H1 (cell line): ENCODE results near the gene MEIS3. TPM values are rescaled to one million over a fixed set of nuclear protein-coding genes. Genes with fewer than 3 reads are reported as not detected.

Experiments
- CTCF ChIA-PET: fragments of 300-600 bp; sonication (Branson Sonifier 250); formaldehyde crosslinking; loops from one replicate; lab custom pipeline; 2021; ENCODE audit not compliant: partially characterized antibody; lab: Charles Lee
- POLR2A ChIA-PET: fragments of 300-600 bp; sonication (Branson Sonifier 250); formaldehyde crosslinking; loops from one replicate; lab custom pipeline; 2021; ENCODE audit warnings: inconsistent platforms; ENCODE audit not compliant: partially characterized antibody; lab: Charles Lee
- DNase-seq, 2 experiments: peaks; one replicate each; pipeline versions ENCODE4 v3.0.0 to v3.0.0-alpha.2; 2010 to 2022; ENCODE audit warnings: low spot score in 2 of 2, low read depth in 1 of 2, mixed read lengths in 1 of 2
- FAIRE-seq: peaks from 2 replicates; lab custom pipeline; 2011; peaks lifted over from hg19 to GRCh38; lab: Jason Lieb, UNC
- H2AFZ ChIP-seq: 2 replicates; pipeline ENCODE4 v1.8.1; 2012; ENCODE audit warnings: low read length, inconsistent platforms
- H2AK5ac ChIP-seq: 2 replicates; pipeline ENCODE4 v1.6.1; 2013; ENCODE audit warnings: low read depth, low read length
- H2BK120ac ChIP-seq: replicated peaks from 2 replicates; pipeline ENCODE3; 2013; ENCODE audit warnings: low read depth, low read length, inconsistent platforms
- H2BK12ac ChIP-seq: 2 replicates; pipeline ENCODE4 v1.6.1; 2013; ENCODE audit warnings: low read depth, low read length
- H2BK15ac ChIP-seq: 2 replicates; pipeline ENCODE4 v1.6.1; 2013; ENCODE audit warnings: low read length
- H2BK20ac ChIP-seq: 2 replicates; pipeline ENCODE4 v1.6.1; 2013; ENCODE audit warnings: low read length
- H2BK5ac ChIP-seq: 2 replicates; pipeline ENCODE4 v1.6.1; 2013; ENCODE audit warnings: low read depth, low read length
- H3K14ac ChIP-seq: 2 replicates; pipeline ENCODE4 v1.6.1; 2013; ENCODE audit warnings: inconsistent platforms; ENCODE audit not compliant: insufficient read length
- H3K18ac ChIP-seq: 2 replicates; pipeline ENCODE4 v1.6.1; 2013; ENCODE audit warnings: low read length; ENCODE audit errors: extremely low read depth
- H3K23ac ChIP-seq: 2 replicates; pipeline ENCODE4 v1.6.1; 2013; ENCODE audit warnings: inconsistent platforms; ENCODE audit not compliant: insufficient read length
- H3K23me2 ChIP-seq: 2 replicates; pipeline ENCODE4 v1.6.1; 2013; ENCODE audit warnings: low read depth, low read length
- H3K27ac ChIP-seq: 2 replicates; pipeline ENCODE4 v1.6.1; 2011; ENCODE audit warnings: low read depth, low read length, inconsistent platforms
- H3K27me3 ChIP-seq, 4 experiments: replicated peaks in 1 of 4; 1 replicate in 1 of 4; 2 replicates in 3 of 4; pipeline versions ENCODE4 v1.6.1 to v1.8.1; 2011 to 2013; ENCODE audit warnings: low read length in 3 of 4, mild to moderate bottlenecking in 3 of 4, inconsistent platforms in 2 of 4, mixed read lengths in 2 of 4, moderate library complexity in 1 of 4; ENCODE audit not compliant: control insufficient read depth in 3 of 4, insufficient read depth in 3 of 4; ENCODE audit errors: extremely low read depth in 1 of 4
- H3K36me3 ChIP-seq, 4 experiments: 2 replicates each; pipeline versions ENCODE4 v1.6.1 to v1.8.1; 2011 to 2013; ENCODE audit warnings: mild to moderate bottlenecking in 4 of 4, low read length in 3 of 4, moderate library complexity in 2 of 4, control low read depth in 1 of 4, inconsistent platforms in 1 of 4; ENCODE audit not compliant: insufficient read depth in 4 of 4, control insufficient read depth in 2 of 4
- H3K4ac ChIP-seq: replicated peaks from 2 replicates; pipeline ENCODE3; 2013; ENCODE audit warnings: low read length, low read depth, mixed read lengths, inconsistent platforms; ENCODE audit not compliant: insufficient read length
- H3K4me1 ChIP-seq, 4 experiments: replicated peaks in 1 of 4; 1 replicate in 1 of 4; 2 replicates in 3 of 4; pipeline versions ENCODE4 v1.6.1 to v1.8.1; 2011 to 2013; ENCODE audit warnings: low read length in 3 of 4, inconsistent platforms in 2 of 4, mixed read lengths in 1 of 4; ENCODE audit not compliant: insufficient read depth in 4 of 4, control insufficient read depth in 3 of 4
- H3K4me2 ChIP-seq, 2 experiments: 2 replicates each; pipeline versions ENCODE4 v1.6.1 to v1.8.1; 2011 to 2013; ENCODE audit warnings: low read depth in 2 of 2, low read length in 2 of 2, control low read depth in 1 of 2, inconsistent platforms in 1 of 2, mild to moderate bottlenecking in 1 of 2; ENCODE audit not compliant: insufficient read depth in 1 of 2
- H3K4me3 ChIP-seq, 4 experiments: fragments of 200-600, 300-600 bp in 1 of 4; sonication (generic), shearing (Covaris generic), sonication (Bioruptor Twin) in 1 of 4; 2 replicates each; pipeline versions ENCODE4 v1.5.1 to v1.8.1; 2011 to 2016; ENCODE audit warnings: low read length in 4 of 4, low read depth in 3 of 4, control low read depth in 2 of 4, inconsistent platforms in 2 of 4, mild to moderate bottlenecking in 2 of 4, mixed read lengths in 1 of 4, moderate library complexity in 1 of 4; ENCODE audit not compliant: insufficient read depth in 2 of 4; ENCODE audit errors: extremely low read depth in 1 of 4
- H3K56ac ChIP-seq: replicated peaks from 2 replicates; pipeline ENCODE3; 2013; ENCODE audit warnings: low read depth, mild to moderate bottlenecking, mixed read lengths, low read length, inconsistent platforms; ENCODE audit not compliant: insufficient read length
- H3K79me1 ChIP-seq: 2 replicates; pipeline ENCODE4 v1.6.1; 2013; ENCODE audit warnings: low read depth, low read length, control low read depth
- H3K79me2 ChIP-seq, 2 experiments: 2 replicates each; pipeline versions ENCODE4 v1.6.1 to v1.8.1; 2012 to 2013; ENCODE audit warnings: low read length in 2 of 2, mild to moderate bottlenecking in 2 of 2, inconsistent platforms in 1 of 2; ENCODE audit not compliant: insufficient read depth in 2 of 2, control insufficient read depth in 1 of 2
- H3K9ac ChIP-seq, 4 experiments: replicated peaks in 1 of 4; 1 replicate in 1 of 4; 2 replicates in 3 of 4; pipeline versions ENCODE4 v1.6.1 to v1.8.1; 2011 to 2013; ENCODE audit warnings: low read depth in 3 of 4, low read length in 3 of 4, control low read depth in 2 of 4, mild to moderate bottlenecking in 2 of 4, moderate library complexity in 2 of 4, inconsistent platforms in 1 of 4; ENCODE audit errors: extremely low read depth in 1 of 4
- H3K9me3 ChIP-seq, 2 experiments: 2 replicates each; pipeline versions ENCODE4 v1.6.1 to v1.8.1; 2012 to 2013; ENCODE audit warnings: mild to moderate bottlenecking in 2 of 2, moderate library complexity in 2 of 2, control low read depth in 1 of 2, inconsistent platforms in 1 of 2, low read depth in 1 of 2, low read length in 1 of 2, mixed read lengths in 1 of 2; ENCODE audit not compliant: insufficient read depth in 2 of 2
- H4K20me1 ChIP-seq, 2 experiments: replicated peaks in 1 of 2; 2 replicates each; pipeline versions ENCODE3 to v1.8.1; 2011 to 2013; ENCODE audit warnings: inconsistent platforms in 2 of 2, low read length in 2 of 2, mild to moderate bottlenecking in 1 of 2; ENCODE audit not compliant: insufficient read depth in 2 of 2, control insufficient read depth in 1 of 2
- H4K5ac ChIP-seq: 2 replicates; pipeline ENCODE4 v1.6.1; 2013; ENCODE audit warnings: low read length, low read depth, mixed read lengths, inconsistent platforms; ENCODE audit not compliant: insufficient read length
- H4K8ac ChIP-seq: 2 replicates; pipeline ENCODE4 v1.8.0; 2013; ENCODE audit warnings: mild to moderate bottlenecking, moderate library complexity, low read length, inconsistent platforms; ENCODE audit not compliant: insufficient read depth; ENCODE audit errors: extremely low read depth
- H4K91ac ChIP-seq: replicated peaks from 2 replicates; pipeline ENCODE3; 2013; ENCODE audit warnings: low read length, mixed read lengths, inconsistent platforms; ENCODE audit not compliant: insufficient read length
- ASH2L ChIP-seq: fragments of 200-600, 300-600 bp; sonication (generic); IDR thresholded peaks from one replicate; pipeline ENCODE4 v1.7.1; 2017; ENCODE audit warnings: low read length
- ATF2 ChIP-seq: IDR thresholded peaks from 2 replicates; pipeline ENCODE4 v1.6.1; 2012; ENCODE audit warnings: low read length, inconsistent platforms
- BRCA1 ChIP-seq: IDR thresholded peaks from 2 replicates; pipeline ENCODE4 v1.6.1; 2012; ENCODE audit warnings: low read depth, low read length, improper control_type of control experiment
- CBX5 ChIP-seq: fragments of 300-800, 300-1000 bp; sonication (generic); IDR thresholded peaks from 2 replicates; pipeline ENCODE4 v1.7.1; 2016; ENCODE audit warnings: antibody characterized with exemption, low read length, low read depth
- CTBP2 ChIP-seq: IDR thresholded peaks from 2 replicates; pipeline ENCODE4 v1.7.0; 2011; ENCODE audit warnings: borderline replicate concordance, mild to moderate bottlenecking, moderate library complexity, mixed read lengths, low read length; ENCODE audit not compliant: insufficient read depth, insufficient read length
- GTF2F1 ChIP-seq: IDR thresholded peaks from 2 replicates; pipeline ENCODE4 v1.6.1; 2012; ENCODE audit warnings: low read depth, low read length, improper control_type of control experiment, borderline replicate concordance
- KDM5A ChIP-seq: fragments of 200-600 bp; IDR thresholded peaks from 2 replicates; pipeline ENCODE4 v1.7.1; 2012; ENCODE audit warnings: mild to moderate bottlenecking, low read length, inconsistent platforms, mixed read lengths
- NANOG ChIP-seq: IDR thresholded peaks from 2 replicates; pipeline ENCODE4 v1.6.1; 2011; ENCODE audit warnings: low read length, low read depth, mild to moderate bottlenecking, inconsistent platforms; ENCODE audit not compliant: insufficient read depth, poor library complexity, severe bottlenecking
- RFX5 ChIP-seq: IDR thresholded peaks from 2 replicates; pipeline ENCODE4 v1.6.1; 2011; ENCODE audit warnings: low read depth, low read length, improper control_type of control experiment, borderline replicate concordance
- SAP30 ChIP-seq: fragments of 300-600 bp; sonication (generic); IDR thresholded peaks from 2 replicates; pipeline ENCODE4 v1.7.1; 2012; ENCODE audit warnings: low read length, moderate library complexity, mild to moderate bottlenecking, inconsistent platforms; ENCODE audit not compliant: insufficient read depth, insufficient replicate concordance
- TBP ChIP-seq: IDR thresholded peaks from 2 replicates; pipeline ENCODE4 v1.6.1; 2011; ENCODE audit warnings: low read depth, low read length, improper control_type of control experiment
- YY1 ChIP-seq: IDR thresholded peaks from 2 replicates; pipeline ENCODE4 v1.6.1; 2011; ENCODE audit warnings: low read depth, mild to moderate bottlenecking, low read length
- WGBS, 2 experiments: shearing (Covaris generic) in 1 of 2; methylation state at CpG; one replicate each; pipeline versions ENCODE4 v1.1.6 to v1.1.7; 2013 to 2015; ENCODE audit warnings: low lambda C conversion rate in 2 of 2, mixed read lengths in 2 of 2, inconsistent platforms in 1 of 2, low coverage in 1 of 2, missing lambda C conversion rate in 1 of 2; ENCODE audit not compliant: insufficient replicate concordance in 2 of 2, insufficient coverage in 1 of 2, insufficient read length in 1 of 2; ENCODE audit errors: extremely low coverage in 1 of 2, missing lambda C conversion rate in 1 of 2; 5-methylcytosine and 5-hydroxymethylcytosine counted together
- polyA plus RNA-seq, 7 experiments: library from polyadenylated mRNA; depleted of rRNA in 3 of 7; stranded (reverse) in 5 of 7; unstranded in 2 of 7; fragments of >200 nt in 5 of 7; fragments of 200-250 nt in 2 of 7; gene quantifications; 1 replicate in 5 of 7; 2 replicates in 1 of 7; 4 replicates in 1 of 7; pipeline versions ENCODE4 v1.2.1 to v1.2.3, GENCODE V29; 2011 to 2013; ENCODE audit warnings: missing spikeins in 2 of 7, mixed read lengths in 2 of 7
- total RNA-seq: library from RNA; stranded (reverse); fragmentation: NEBNext Ultra II Directional; extraction: Animal tissue kit (Norgen Biotek cat#: 25700); gene quantifications from 2 replicates; pipeline ENCODE4 v1.2.1, GENCODE V29; 2021

The MEIS3 gene
- total and polyA plus RNA-seq, 2 of the 8 experiments (the other 6 are each of a cell fraction or from before 2014, with no cell fraction given) = 24.5 to 28.2 TPM

- H3K56ac ChIP-seq = no peak overlapping the region
- no peaks in the 10 kb centered on the region for H3K79me2 ChIP-seq
- H3K4me2 ChIP-seq = peak overlapping the region; percentile 72 to 87
- 18% methylated on average over 12 of the region's 14 CpGs; no CpG with 5 or more reads in 1 of the 2 experiments for WGBS, 2 experiments
- ChIA-PET CTCF (interaction anchor here (0.6 kb wide), 1 partner anchor 86 kb away, joined by 4 read pairs; no protein-coding TSS in a partner anchor), POLR2A (interaction anchor here (0.6 to 1.7 kb wide), 7 partner anchors 9 to 719 kb away, joined by 3 to 5 read pairs (median 4); partner anchors contain the start of gene MEIS3)
- no peak overlapping the region for H2AFZ ChIP-seq
- no peak overlapping the region for H2BK5ac ChIP-seq
- no peak overlapping the region for H3K9ac ChIP-seq
- H3K27me3 ChIP-seq = no peaks in the 10 kb centered on the region
- FAIRE-seq = no peak
- no peak overlapping the region for H3K14ac ChIP-seq
- no peak overlapping the region for H4K5ac ChIP-seq
- no peak overlapping the region for H3K27ac ChIP-seq
- H2BK15ac ChIP-seq = no peak overlapping the region
- H3K4me1 ChIP-seq = peaks cover 0 to 5% (median 4%) of the 10 kb centered on the region in 4 experiments; a peak in 4 of 7 replicates
- H4K91ac ChIP-seq = no peak overlapping the region
- H3K23ac ChIP-seq = no peak overlapping the region
- no peak overlapping the region for H2BK12ac ChIP-seq
- no peak overlapping the region for H3K18ac ChIP-seq
- H3K79me1 ChIP-seq = no peaks in the 10 kb centered on the region; the same call in 1 of the 2 replicates
- peak overlapping the region in 2 of 4 experiments; percentile 29 to 68; a peak in 4 of 8 replicates for H3K4me3 ChIP-seq
- no peak overlapping the region for H2AK5ac ChIP-seq
- peaks cover 9% of the 10 kb centered on the region for H3K23me2 ChIP-seq
- no peaks in the 10 kb centered on the region for H3K9me3 ChIP-seq
- H3K4ac ChIP-seq = no peak overlapping the region
- H3K36me3 ChIP-seq = no peaks in the 10 kb centered on the region
- peaks cover 0 to 4% of the 10 kb centered on the region in 2 experiments for H4K20me1 ChIP-seq
- H2BK20ac ChIP-seq = no peak overlapping the region
- H2BK120ac ChIP-seq = no peak overlapping the region
- no peak overlapping the region for H4K8ac ChIP-seq
- DNase-seq = no peak
- no peak for TF ChIP-seq NANOG
- no peak for TF ChIP-seq RFX5
- no peak for TF ChIP-seq YY1
- no peak for TF ChIP-seq KDM5A
- TF ChIP-seq ATF2 = no peak
- no peak for TF ChIP-seq CBX5
- no peak for TF ChIP-seq ASH2L
- TF ChIP-seq BRCA1 = no peak
- TF ChIP-seq TBP = no peak
- no peak for TF ChIP-seq GTF2F1
- TF ChIP-seq CTBP2 = no peak
- TF ChIP-seq SAP30 = no peak
Measured at GRCh38 chr19:47407417-47407774, 11.9 kb downstream of the MEIS3 start.
